HL-60 (cell line): ENCODE data around the gene USH2A.

Experiments
- CTCF ChIP-seq: IDR thresholded peaks from one replicate; pipeline ENCODE4 v1.5.1; 2011; ENCODE audit warnings: low read length, control low read depth, inconsistent platforms; ENCODE audit not compliant: insufficient read depth
- GABPA ChIP-seq: IDR thresholded peaks from 2 replicates; pipeline ENCODE4 v1.6.1; 2012; ENCODE audit warnings: low read depth
- POLR2AphosphoS5 ChIP-seq: IDR thresholded peaks from 2 replicates; pipeline ENCODE4 v1.6.1; 2012; ENCODE audit warnings: low read depth
- REST ChIP-seq: IDR thresholded peaks from 2 replicates; pipeline ENCODE4 v1.6.1; 2012; ENCODE audit warnings: low read depth; ENCODE audit not compliant: insufficient replicate concordance
- SPI1 ChIP-seq: IDR thresholded peaks from 2 replicates; pipeline ENCODE4 v1.6.1; 2012; ENCODE audit warnings: low read depth, mild to moderate bottlenecking, borderline replicate concordance

GRCh38 chr1:215878128-215878527, 545.1 kb downstream of the USH2A start:
- no peak for TF ChIP-seq POLR2AphosphoS5
- no peak for TF ChIP-seq CTCF
- no peak for TF ChIP-seq SPI1
- TF ChIP-seq REST = no peak
- no peak for TF ChIP-seq GABPA
